Amygdala (tissue), 56 donors: Measurements from ENCODE around the gene GDF2.
A peak's percentile ranks its signal among the peaks of the same experiment; 100 is the strongest.

Experiments
- DNase-seq, 56 donors: peaks; one replicate each; lab custom pipeline; 2025; lab: John Stamatoyannopoulos, UW

The GDF2 gene

DNA sequence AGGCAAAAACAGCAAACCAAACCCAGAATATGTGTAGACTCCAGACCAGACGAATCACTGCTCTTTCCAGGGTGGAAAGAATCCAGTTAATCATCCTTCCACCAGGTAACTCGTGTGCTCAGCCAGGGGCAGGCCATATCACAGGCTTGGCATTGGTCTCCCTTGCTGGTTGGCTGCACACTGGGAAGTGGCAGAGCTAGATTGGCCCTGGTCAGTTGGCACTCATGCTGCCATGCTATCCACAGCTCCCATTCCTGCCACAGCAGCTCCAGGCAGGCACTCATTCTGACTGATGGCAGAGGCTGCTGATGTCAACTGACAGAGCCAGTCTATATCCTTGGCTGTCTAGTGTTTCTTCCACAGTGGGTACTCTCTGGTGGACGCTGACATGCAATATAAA is 31.9 kb upstream of the GDF2 start:
- DNase-seq: no peak

DNA sequence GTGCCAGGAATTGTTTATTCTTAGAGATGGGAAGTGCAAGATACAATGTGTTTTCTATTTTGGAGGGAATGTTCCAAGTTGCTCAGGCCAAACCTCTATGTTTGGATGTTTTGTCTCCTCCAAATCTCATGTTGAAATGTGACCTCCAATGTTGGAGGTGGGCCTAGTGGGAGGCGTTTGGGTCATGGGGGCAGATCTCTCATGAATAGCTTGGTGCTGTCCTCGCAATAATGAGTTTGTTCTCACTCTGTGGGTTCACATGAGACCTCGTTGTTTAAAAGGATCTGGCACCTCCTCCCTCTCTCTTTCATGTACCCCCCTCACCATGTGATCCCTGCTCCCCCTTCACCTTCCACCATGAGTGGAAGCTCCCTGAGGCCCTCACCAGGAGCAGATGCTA is 30.6 kb upstream of the GDF2 start:
- no peak for DNase-seq

- DNase-seq: no peak
These were observed 28.2 kb upstream of the GDF2 start for GRCh38 chr10:47294057-47294456.

DNA sequence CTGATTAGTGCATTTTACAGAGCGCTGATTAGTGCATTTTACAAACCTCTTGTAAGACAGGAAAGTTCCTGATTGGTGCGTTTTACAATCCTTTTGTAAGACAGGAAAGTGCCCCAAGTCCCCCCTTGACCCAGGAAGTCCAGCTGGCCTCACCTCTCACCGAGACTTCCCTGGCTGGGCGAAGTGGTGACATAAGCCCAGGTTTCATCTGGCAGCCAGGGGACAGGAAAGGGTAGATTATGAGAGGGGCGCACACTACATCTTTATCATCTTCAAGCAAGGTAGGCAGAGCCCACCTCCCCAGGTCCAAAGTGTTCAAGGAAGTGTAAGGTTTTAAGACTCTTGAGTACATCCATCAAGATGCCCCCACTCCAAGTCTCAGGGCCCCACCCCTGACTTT is 27.8 kb upstream of the GDF2 start:
- no peak for DNase-seq

GRCh38 chr10:47295411-47295810 is 26.8 kb upstream of the GDF2 start:
- DNase-seq: no peak

- DNase-seq: no peak
These were observed 25.9 kb upstream of the GDF2 start for GRCh38 chr10:47296156-47296894.

DNA sequence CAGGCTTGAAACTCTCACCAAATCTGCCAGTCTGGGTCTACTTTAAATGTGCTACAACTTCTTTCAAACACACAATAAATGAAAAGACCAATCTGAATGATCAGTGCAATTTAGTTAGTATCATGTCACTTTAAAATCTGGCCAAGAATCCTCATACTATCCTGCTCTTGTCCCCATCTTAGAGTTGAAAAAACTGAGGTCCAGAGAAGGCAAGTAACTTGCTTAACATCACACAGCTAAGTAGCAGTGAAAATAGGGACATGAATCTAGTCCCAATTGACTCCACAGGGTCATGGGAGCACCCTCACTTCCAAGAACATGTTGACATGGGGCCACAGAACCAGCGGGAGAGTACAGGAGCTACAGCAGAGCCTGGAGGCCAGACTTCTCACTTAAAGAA is 25.3 kb upstream of the GDF2 start:
- DNase-seq: no peak

DNA sequence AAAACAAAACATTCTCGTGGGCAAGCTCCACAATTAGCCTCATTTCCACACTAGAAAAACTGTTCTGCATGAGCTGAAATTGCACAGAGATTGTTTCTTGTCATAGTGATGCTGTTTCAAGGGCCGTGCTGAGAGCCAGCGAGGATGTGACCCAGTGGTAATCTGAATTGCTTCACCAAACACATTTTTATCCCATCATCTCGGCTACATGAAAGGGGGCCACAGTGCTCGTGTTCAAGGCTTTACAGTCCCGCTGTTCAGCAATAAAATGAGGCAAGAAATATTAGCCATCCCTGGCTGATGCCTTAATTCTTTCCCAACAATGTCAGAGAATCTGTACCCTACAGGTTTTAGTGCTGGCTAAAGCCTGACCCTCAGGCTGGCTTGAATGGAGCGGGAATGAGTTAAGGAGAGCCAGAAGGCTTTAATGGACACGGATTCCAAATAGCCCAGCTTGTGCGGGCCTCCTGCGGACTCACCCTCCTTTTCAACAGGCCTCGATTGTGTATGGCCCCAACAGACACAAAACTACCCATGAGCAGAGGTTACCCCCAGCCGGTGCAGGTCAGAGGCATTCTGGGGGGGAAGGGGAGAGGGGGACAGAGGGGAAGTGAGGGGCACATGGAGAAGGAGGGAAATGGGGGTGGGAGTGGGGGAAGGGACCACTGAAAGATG is 24.3 kb upstream of the GDF2 start:
- no peak for DNase-seq

GRCh38 chr10:47298715-47299114 is 23.5 kb upstream of the GDF2 start:
- no peak for DNase-seq

- DNase-seq: peak in 2 of 56 donors; percentile 10 to 14
These were observed 22.4 kb upstream of the GDF2 start, which contains the start of gene GDF10 for GRCh38 chr10:47299611-47300428. TSS of gene GDF10 (plus strand) at chr10:47300197. CDS start at chr10:47300652, 455 bp downstream.

- no peak for DNase-seq
These were observed 21.8 kb upstream of the GDF2 start for GRCh38 chr10:47300429-47300931.

DNA sequence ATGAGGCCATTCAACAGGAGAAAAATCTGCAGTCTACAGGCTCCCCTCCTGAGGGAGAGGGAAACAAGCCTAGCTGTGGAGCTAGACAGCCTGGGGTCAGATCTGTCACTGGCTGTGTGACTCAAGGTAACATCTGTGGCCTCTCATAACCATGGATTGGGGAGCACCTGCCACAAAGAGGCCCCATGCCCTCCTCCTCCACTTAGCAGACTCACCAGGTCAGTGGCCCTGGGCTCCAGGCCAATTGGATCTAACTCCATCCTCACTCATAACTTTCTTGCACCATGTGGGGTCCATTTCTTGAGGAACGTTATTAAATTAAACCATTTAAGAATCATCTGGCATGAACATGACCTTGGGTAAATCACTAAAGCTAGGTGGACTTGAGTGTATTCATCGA is 20.4 kb upstream of the GDF2 start:
- DNase-seq: no peak

GRCh38 chr10:47303105-47303504 is 19.1 kb upstream of the GDF2 start:
- no peak for DNase-seq

DNA sequence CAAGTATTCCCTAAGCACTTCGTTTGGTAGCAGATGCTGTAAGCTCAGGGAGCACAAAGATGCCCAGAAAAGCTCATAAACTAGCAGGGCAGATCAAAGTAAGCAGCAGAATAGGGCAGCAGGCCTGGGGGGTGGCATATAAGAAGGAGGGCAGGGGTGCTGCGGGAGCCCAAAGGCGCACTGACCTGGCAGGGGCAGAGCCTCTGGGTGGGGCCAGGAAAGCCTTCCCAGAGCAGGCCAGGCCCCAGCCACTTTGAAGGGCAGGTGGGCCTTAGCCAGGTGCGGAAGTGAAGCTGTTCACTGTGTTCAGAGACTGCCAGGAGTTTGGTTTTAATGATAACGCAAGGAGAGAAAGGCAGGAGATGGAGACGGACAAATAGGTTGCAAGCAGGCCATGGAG is 18.4 kb upstream of the GDF2 start:
- no peak for DNase-seq

DNA sequence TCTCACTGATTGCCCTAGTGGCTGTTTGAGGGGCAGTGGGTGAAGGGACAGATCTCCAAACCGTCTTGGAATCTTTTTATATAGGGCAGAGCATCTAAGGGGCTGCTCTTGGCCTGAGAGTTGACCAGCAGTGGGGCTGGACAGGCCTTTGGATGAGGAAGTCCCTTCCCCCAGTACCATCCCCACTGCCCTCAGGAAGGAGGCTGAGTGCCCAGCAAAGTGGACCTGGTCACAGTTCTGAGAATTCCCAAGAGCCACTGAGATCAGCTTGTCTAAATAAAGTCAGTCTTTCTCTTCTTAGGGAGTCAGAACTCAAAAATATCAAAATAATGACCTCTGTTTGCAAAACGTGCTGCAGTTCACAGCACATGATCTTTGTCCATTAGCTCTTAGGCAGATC is 16.7 kb upstream of the GDF2 start:
- DNase-seq: no peak

- DNase-seq: no peak
These were observed 15.7 kb upstream of the GDF2 start for GRCh38 chr10:47306387-47307210.

DNA sequence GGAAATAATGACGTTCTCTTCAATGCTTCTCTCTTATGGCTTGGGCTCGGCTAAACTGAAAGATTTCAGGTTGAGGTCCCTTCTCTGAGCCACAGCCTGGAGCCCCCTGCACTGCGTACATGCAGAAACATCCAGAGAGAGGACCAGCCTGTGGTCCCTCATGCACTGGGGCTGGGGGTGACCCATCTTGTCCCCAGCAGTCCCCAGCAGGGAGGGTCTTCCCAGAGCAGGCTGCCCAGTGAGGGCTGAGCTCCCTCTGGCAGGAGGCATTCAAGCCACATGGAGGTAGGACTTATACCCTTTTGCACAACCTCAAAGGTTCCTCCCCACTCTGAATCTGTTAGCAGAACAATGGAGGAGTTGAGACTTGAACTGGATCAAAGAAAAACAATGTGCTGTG is 14.9 kb upstream of the GDF2 start:
- DNase-seq: no peak

DNA sequence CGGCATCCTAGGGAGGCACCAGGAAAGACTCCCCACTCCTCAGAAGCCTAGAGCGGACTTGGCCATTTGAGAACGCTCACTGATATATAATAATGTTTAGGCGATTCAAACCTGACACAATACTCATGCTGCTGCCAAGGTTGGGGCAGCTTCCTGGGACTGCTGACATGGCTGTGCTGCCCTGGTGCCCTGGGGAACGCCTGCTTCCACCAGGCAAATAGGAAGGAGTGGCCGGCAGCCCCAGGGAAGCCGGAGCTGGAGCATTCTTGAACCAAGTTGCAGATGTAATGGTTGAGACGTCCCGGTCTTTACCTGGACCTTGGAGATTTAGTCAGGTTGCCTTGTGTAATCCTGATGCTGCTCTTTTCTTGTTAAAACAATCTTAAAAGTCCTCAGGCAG is 13.5 kb upstream of the GDF2 start:
- no peak for DNase-seq

- DNase-seq: no peak
These were observed 12.7 kb upstream of the GDF2 start for GRCh38 chr10:47309408-47310089.

DNA sequence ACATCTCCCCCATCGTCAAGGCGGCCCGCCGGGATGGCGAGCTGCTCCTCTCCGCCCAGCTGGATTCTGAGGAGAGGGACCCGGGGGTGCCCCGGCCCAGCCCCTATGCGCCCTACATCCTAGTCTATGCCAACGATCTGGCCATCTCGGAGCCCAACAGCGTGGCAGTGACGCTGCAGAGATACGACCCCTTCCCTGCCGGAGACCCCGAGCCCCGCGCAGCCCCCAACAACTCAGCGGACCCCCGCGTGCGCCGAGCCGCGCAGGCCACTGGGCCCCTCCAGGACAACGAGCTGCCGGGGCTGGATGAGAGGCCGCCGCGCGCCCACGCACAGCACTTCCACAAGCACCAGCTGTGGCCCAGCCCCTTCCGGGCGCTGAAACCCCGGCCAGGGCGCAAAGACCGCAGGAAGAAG is 12.2 kb upstream of the GDF2 start:
- no peak for DNase-seq
